Tibial nerve (tissue), 3 donors: ENCODE measurements around the gene STOM.

Experiments
- CTCF ChIP-seq, 5 experiments: fragments of 200-600 bp in 3 of 5; fragments of 450-650 bp in 2 of 5; sonication (generic) in 3 of 5; IDR thresholded peaks; one replicate each; pipeline ENCODE4 v1.5.1; 2016 to 2019; ENCODE audit warnings: antibody characterized with exemption in 5 of 5, mild to moderate bottlenecking in 3 of 5, moderate library complexity in 2 of 5
- POLR2A ChIP-seq, 2 donors: fragments of 450-650 bp; IDR thresholded peaks; one replicate each; pipeline ENCODE4 v1.6.1; 2017; ENCODE audit warnings: antibody characterized with exemption in 2 of 2, mild to moderate bottlenecking in 2 of 2, moderate library complexity in 2 of 2

- TF ChIP-seq CTCF (IDR thresholded peaks at IDR 0.05) (no peak), POLR2A (IDR thresholded peaks at IDR 0.05) (no peak)
These were observed 6.5 kb downstream of the STOM start for GRCh38 chr9:121363622-121363961.
